ENCODE measurements around the gene CDKN2A. TPM values are rescaled to one million over a fixed set of nuclear protein-coding genes. Genes with fewer than 3 reads are reported as not detected.

CDKN2A gene
- total RNA-seq, 1 experiment from 2014 or later, result 0.35 TPM

GRCh38 chr9:21985964-21986667 lies 8.1 kb downstream of the CDKN2A start:
- DNase-seq, result no peak
- no peak overlapping the region for H2BK12ac ChIP-seq (ENCODE audit: insufficient read length, low read depth, low read length)
- H3K79me2 ChIP-seq (ENCODE audit: insufficient read depth, low read length), result no peaks in the 10 kb centered on the region
- H2BK20ac ChIP-seq (ENCODE audit: low read depth, low read length, poor library complexity, severe bottlenecking), result no peak overlapping the region
- H3K27me3 ChIP-seq (ENCODE audit: insufficient read depth, low read length), result peaks cover 40% of the 10 kb centered on the region
- H4K8ac ChIP-seq (replicated peaks; ENCODE audit: insufficient read length, low read depth, low read length), result no peak overlapping the region
- no peak overlapping the region for H4K5ac ChIP-seq (ENCODE audit: insufficient read length, low read depth, low read length)
- Mint-ChIP-seq H3K27ac (no peak overlapping the region), H3K36me3 (ENCODE audit: insufficient read depth in 1 of 3, low read depth in 3 of 3) (no peaks in the 10 kb centered on the region), H3K27me3 (ENCODE audit: low read depth) (peaks cover 99% of the 10 kb centered on the region), H3K4me3 (no peak overlapping the region), H3K9me3 (peaks cover 0 to 2% of the 10 kb centered on the region in 2 experiments; a peak in 2 of 5 replicates), H3K4me1 (peaks cover 7 to 20% of the 10 kb centered on the region in 2 experiments)
- TF ChIP-seq CTCF (conservative IDR thresholded peaks at IDR 0.05), result no peak
- no peak overlapping the region for H3K27ac ChIP-seq (ENCODE audit: insufficient read length, low read depth, low read length)
- H3K23ac ChIP-seq (ENCODE audit: insufficient read length, low read depth, low read length), result no peak overlapping the region
- no peak overlapping the region for H2BK5ac ChIP-seq (ENCODE audit: insufficient read length, low read length)
- H2AK5ac ChIP-seq (ENCODE audit: insufficient read length, low read length), result no peak overlapping the region
- no peak overlapping the region for H2AFZ ChIP-seq (ENCODE audit: low read length)
- no peak overlapping the region for H3K4me2 ChIP-seq (ENCODE audit: insufficient read depth, insufficient read length, low read length)
- H3K14ac ChIP-seq (ENCODE audit: insufficient read depth, low read length), result no peak overlapping the region
- H3K56ac ChIP-seq (ENCODE audit: insufficient read length, low read depth, low read length), result no peak overlapping the region
- H3K9ac ChIP-seq (ENCODE audit: extremely low read depth, insufficient read length, low read length), result no peak overlapping the region
- no peak overlapping the region for H2BK120ac ChIP-seq (ENCODE audit: low read depth, low read length, poor library complexity, severe bottlenecking)
- peaks cover 2% of the 10 kb centered on the region; the same call in 1 of the 2 replicates for H3K4me1 ChIP-seq (ENCODE audit: insufficient read depth, low read length)
- H3K79me1 ChIP-seq (ENCODE audit: insufficient read depth, low read depth, low read length, poor library complexity, severe bottlenecking), result no peaks in the 10 kb centered on the region
- H4K20me1 ChIP-seq (ENCODE audit: control insufficient read depth, insufficient read depth, insufficient read length), result no peaks in the 10 kb centered on the region
- H3K4ac ChIP-seq (ENCODE audit: low read depth, low read length), result no peak overlapping the region
- no peak overlapping the region for H3T11ph ChIP-seq (ENCODE audit: low read length)
- no peak overlapping the region for H3K18ac ChIP-seq (ENCODE audit: insufficient read length, low read depth, low read length)
- no peak overlapping the region for H2BK15ac ChIP-seq (ENCODE audit: low read depth, low read length)
- H3K23me2 ChIP-seq (ENCODE audit: insufficient read length, low read depth, low read length, poor library complexity, severe bottlenecking), result peaks cover 6% of the 10 kb centered on the region
- WGBS (ENCODE audit: extremely low coverage, insufficient read length, low lambda C conversion rate), result no CpG with 5 or more reads among the region's 5 CpGs
- no peaks in the 10 kb centered on the region for H3K9me3 ChIP-seq (ENCODE audit: control insufficient read depth, low read depth, low read length)
- H4K91ac ChIP-seq (ENCODE audit: insufficient read length, low read depth, low read length), result no peak overlapping the region

All from H9 (cell line).